H1 (cell line): ENCODE results near the gene SIAH3. TPM values are rescaled to one million over a fixed set of nuclear protein-coding genes. Genes with fewer than 3 reads are reported as not detected.

Source experiments
- CTCF ChIA-PET: fragments of 300-600 bp; sonication (Branson Sonifier 250); formaldehyde crosslinking; loops from one replicate; lab custom pipeline; 2021; ENCODE audit not compliant: partially characterized antibody; lab: Charles Lee
- POLR2A ChIA-PET: fragments of 300-600 bp; sonication (Branson Sonifier 250); formaldehyde crosslinking; loops from one replicate; lab custom pipeline; 2021; ENCODE audit warnings: inconsistent platforms; ENCODE audit not compliant: partially characterized antibody; lab: Charles Lee
- DNase-seq, 2 experiments: peaks; one replicate each; pipeline versions ENCODE4 v3.0.0 to v3.0.0-alpha.2; 2010 to 2022; ENCODE audit warnings: low spot score in 2 of 2, low read depth in 1 of 2, mixed read lengths in 1 of 2
- FAIRE-seq: peaks from 2 replicates; lab custom pipeline; 2011; peaks lifted over from hg19 to GRCh38; lab: Jason Lieb, UNC
- H2AFZ ChIP-seq: 2 replicates; pipeline ENCODE4 v1.8.1; 2012; ENCODE audit warnings: low read length, inconsistent platforms
- H2AK5ac ChIP-seq: 2 replicates; pipeline ENCODE4 v1.6.1; 2013; ENCODE audit warnings: low read depth, low read length
- H2BK120ac ChIP-seq: replicated peaks from 2 replicates; pipeline ENCODE3; 2013; ENCODE audit warnings: low read depth, low read length, inconsistent platforms
- H2BK12ac ChIP-seq: 2 replicates; pipeline ENCODE4 v1.6.1; 2013; ENCODE audit warnings: low read depth, low read length
- H2BK15ac ChIP-seq: 2 replicates; pipeline ENCODE4 v1.6.1; 2013; ENCODE audit warnings: low read length
- H2BK20ac ChIP-seq: 2 replicates; pipeline ENCODE4 v1.6.1; 2013; ENCODE audit warnings: low read length
- H2BK5ac ChIP-seq: 2 replicates; pipeline ENCODE4 v1.6.1; 2013; ENCODE audit warnings: low read depth, low read length
- H3K14ac ChIP-seq: 2 replicates; pipeline ENCODE4 v1.6.1; 2013; ENCODE audit warnings: inconsistent platforms; ENCODE audit not compliant: insufficient read length
- H3K18ac ChIP-seq: 2 replicates; pipeline ENCODE4 v1.6.1; 2013; ENCODE audit warnings: low read length; ENCODE audit errors: extremely low read depth
- H3K23ac ChIP-seq: 2 replicates; pipeline ENCODE4 v1.6.1; 2013; ENCODE audit warnings: inconsistent platforms; ENCODE audit not compliant: insufficient read length
- H3K23me2 ChIP-seq: 2 replicates; pipeline ENCODE4 v1.6.1; 2013; ENCODE audit warnings: low read depth, low read length
- H3K27ac ChIP-seq: 2 replicates; pipeline ENCODE4 v1.6.1; 2011; ENCODE audit warnings: low read depth, low read length, inconsistent platforms
- H3K27me3 ChIP-seq, 4 experiments: replicated peaks in 1 of 4; 1 replicate in 1 of 4; 2 replicates in 3 of 4; pipeline versions ENCODE4 v1.6.1 to v1.8.1; 2011 to 2013; ENCODE audit warnings: low read length in 3 of 4, mild to moderate bottlenecking in 3 of 4, inconsistent platforms in 2 of 4, mixed read lengths in 2 of 4, moderate library complexity in 1 of 4; ENCODE audit not compliant: control insufficient read depth in 3 of 4, insufficient read depth in 3 of 4; ENCODE audit errors: extremely low read depth in 1 of 4
- H3K36me3 ChIP-seq, 4 experiments: 2 replicates each; pipeline versions ENCODE4 v1.6.1 to v1.8.1; 2011 to 2013; ENCODE audit warnings: mild to moderate bottlenecking in 4 of 4, low read length in 3 of 4, moderate library complexity in 2 of 4, control low read depth in 1 of 4, inconsistent platforms in 1 of 4; ENCODE audit not compliant: insufficient read depth in 4 of 4, control insufficient read depth in 2 of 4
- H3K4ac ChIP-seq: replicated peaks from 2 replicates; pipeline ENCODE3; 2013; ENCODE audit warnings: low read length, low read depth, mixed read lengths, inconsistent platforms; ENCODE audit not compliant: insufficient read length
- H3K4me1 ChIP-seq, 4 experiments: replicated peaks in 1 of 4; 1 replicate in 1 of 4; 2 replicates in 3 of 4; pipeline versions ENCODE4 v1.6.1 to v1.8.1; 2011 to 2013; ENCODE audit warnings: low read length in 3 of 4, inconsistent platforms in 2 of 4, mixed read lengths in 1 of 4; ENCODE audit not compliant: insufficient read depth in 4 of 4, control insufficient read depth in 3 of 4
- H3K4me2 ChIP-seq, 2 experiments: 2 replicates each; pipeline versions ENCODE4 v1.6.1 to v1.8.1; 2011 to 2013; ENCODE audit warnings: low read depth in 2 of 2, low read length in 2 of 2, control low read depth in 1 of 2, inconsistent platforms in 1 of 2, mild to moderate bottlenecking in 1 of 2; ENCODE audit not compliant: insufficient read depth in 1 of 2
- H3K4me3 ChIP-seq, 4 experiments: fragments of 200-600, 300-600 bp in 1 of 4; sonication (generic), shearing (Covaris generic), sonication (Bioruptor Twin) in 1 of 4; 2 replicates each; pipeline versions ENCODE4 v1.5.1 to v1.8.1; 2011 to 2016; ENCODE audit warnings: low read length in 4 of 4, low read depth in 3 of 4, control low read depth in 2 of 4, inconsistent platforms in 2 of 4, mild to moderate bottlenecking in 2 of 4, mixed read lengths in 1 of 4, moderate library complexity in 1 of 4; ENCODE audit not compliant: insufficient read depth in 2 of 4; ENCODE audit errors: extremely low read depth in 1 of 4
- H3K56ac ChIP-seq: replicated peaks from 2 replicates; pipeline ENCODE3; 2013; ENCODE audit warnings: low read depth, mild to moderate bottlenecking, mixed read lengths, low read length, inconsistent platforms; ENCODE audit not compliant: insufficient read length
- H3K79me1 ChIP-seq: 2 replicates; pipeline ENCODE4 v1.6.1; 2013; ENCODE audit warnings: low read depth, low read length, control low read depth
- H3K79me2 ChIP-seq, 2 experiments: 2 replicates each; pipeline versions ENCODE4 v1.6.1 to v1.8.1; 2012 to 2013; ENCODE audit warnings: low read length in 2 of 2, mild to moderate bottlenecking in 2 of 2, inconsistent platforms in 1 of 2; ENCODE audit not compliant: insufficient read depth in 2 of 2, control insufficient read depth in 1 of 2
- H3K9ac ChIP-seq, 4 experiments: replicated peaks in 1 of 4; 1 replicate in 1 of 4; 2 replicates in 3 of 4; pipeline versions ENCODE4 v1.6.1 to v1.8.1; 2011 to 2013; ENCODE audit warnings: low read depth in 3 of 4, low read length in 3 of 4, control low read depth in 2 of 4, mild to moderate bottlenecking in 2 of 4, moderate library complexity in 2 of 4, inconsistent platforms in 1 of 4; ENCODE audit errors: extremely low read depth in 1 of 4
- H3K9me3 ChIP-seq, 2 experiments: 2 replicates each; pipeline versions ENCODE4 v1.6.1 to v1.8.1; 2012 to 2013; ENCODE audit warnings: mild to moderate bottlenecking in 2 of 2, moderate library complexity in 2 of 2, control low read depth in 1 of 2, inconsistent platforms in 1 of 2, low read depth in 1 of 2, low read length in 1 of 2, mixed read lengths in 1 of 2; ENCODE audit not compliant: insufficient read depth in 2 of 2
- H4K20me1 ChIP-seq, 2 experiments: replicated peaks in 1 of 2; 2 replicates each; pipeline versions ENCODE3 to v1.8.1; 2011 to 2013; ENCODE audit warnings: inconsistent platforms in 2 of 2, low read length in 2 of 2, mild to moderate bottlenecking in 1 of 2; ENCODE audit not compliant: insufficient read depth in 2 of 2, control insufficient read depth in 1 of 2
- H4K5ac ChIP-seq: 2 replicates; pipeline ENCODE4 v1.6.1; 2013; ENCODE audit warnings: low read length, low read depth, mixed read lengths, inconsistent platforms; ENCODE audit not compliant: insufficient read length
- H4K8ac ChIP-seq: 2 replicates; pipeline ENCODE4 v1.8.0; 2013; ENCODE audit warnings: mild to moderate bottlenecking, moderate library complexity, low read length, inconsistent platforms; ENCODE audit not compliant: insufficient read depth; ENCODE audit errors: extremely low read depth
- H4K91ac ChIP-seq: replicated peaks from 2 replicates; pipeline ENCODE3; 2013; ENCODE audit warnings: low read length, mixed read lengths, inconsistent platforms; ENCODE audit not compliant: insufficient read length
- CBX8 ChIP-seq: fragments of 300-800, 300-1000 bp; sonication (generic); IDR thresholded peaks from 2 replicates; pipeline ENCODE4 v1.7.1; 2016; ENCODE audit warnings: low read depth, low read length, borderline replicate concordance
- CTBP2 ChIP-seq: IDR thresholded peaks from 2 replicates; pipeline ENCODE4 v1.7.0; 2011; ENCODE audit warnings: borderline replicate concordance, mild to moderate bottlenecking, moderate library complexity, mixed read lengths, low read length; ENCODE audit not compliant: insufficient read depth, insufficient read length
- EP300 ChIP-seq, 2 experiments: IDR thresholded peaks; 1 replicate in 1 of 2; 2 replicates in 1 of 2; pipeline ENCODE4 v1.6.1; 2011 to 2012; ENCODE audit warnings: low read depth in 2 of 2, low read length in 2 of 2, mild to moderate bottlenecking in 2 of 2, borderline replicate concordance in 1 of 2, inconsistent platforms in 1 of 2, moderate library complexity in 1 of 2
- HDAC6 ChIP-seq: IDR thresholded peaks from one replicate; pipeline ENCODE4 v1.7.1; 2012; ENCODE audit warnings: low read depth, mild to moderate bottlenecking, inconsistent platforms, low read length, moderate library complexity
- KDM1A ChIP-seq: fragments of 200-600, 300-600 bp; sonication (generic); IDR thresholded peaks from 2 replicates; pipeline ENCODE4 v1.7.1; 2016; ENCODE audit warnings: mild to moderate bottlenecking, low read length, borderline replicate concordance
- MAX ChIP-seq: IDR thresholded peaks from 2 replicates; pipeline ENCODE4 v1.6.1; 2012; ENCODE audit warnings: inconsistent platforms
- POLR2AphosphoS5 ChIP-seq: IDR thresholded peaks from 2 replicates; pipeline ENCODE4 v1.6.1; 2011; ENCODE audit warnings: low read depth, low read length
- RNF2 ChIP-seq: fragments of 200-900, 300-1000 bp; sonication (generic); IDR thresholded peaks from 2 replicates; pipeline ENCODE4 v1.7.1; 2016; ENCODE audit warnings: borderline replicate concordance, low read depth, mild to moderate bottlenecking, antibody characterized with exemption, low read length; ENCODE audit not compliant: poor library complexity, severe bottlenecking; ENCODE audit errors: missing control alignments
- SIRT6 ChIP-seq: IDR thresholded peaks from one replicate; pipeline ENCODE4 v1.7.1; 2012; ENCODE audit warnings: low read length, inconsistent platforms
- SRF ChIP-seq: IDR thresholded peaks from 2 replicates; pipeline ENCODE4 v1.6.1; 2011; ENCODE audit warnings: mild to moderate bottlenecking, low read depth, low read length, moderate library complexity
- TBP ChIP-seq: IDR thresholded peaks from 2 replicates; pipeline ENCODE4 v1.6.1; 2011; ENCODE audit warnings: low read depth, low read length, improper control_type of control experiment
- TEAD4 ChIP-seq: IDR thresholded peaks from 2 replicates; pipeline ENCODE4 v1.6.1; 2012; ENCODE audit warnings: low read depth, low read length, inconsistent platforms, mixed read lengths
- YY1 ChIP-seq: IDR thresholded peaks from 2 replicates; pipeline ENCODE4 v1.6.1; 2011; ENCODE audit warnings: low read depth, mild to moderate bottlenecking, low read length
- ZNF274 ChIP-seq: IDR thresholded peaks from 2 replicates; pipeline ENCODE4 v1.7.0; 2012; ENCODE audit warnings: low read length, borderline replicate concordance; ENCODE audit errors: extremely low read depth
- WGBS, 2 experiments: shearing (Covaris generic) in 1 of 2; methylation state at CpG; one replicate each; pipeline versions ENCODE4 v1.1.6 to v1.1.7; 2013 to 2015; ENCODE audit warnings: low lambda C conversion rate in 2 of 2, mixed read lengths in 2 of 2, inconsistent platforms in 1 of 2, low coverage in 1 of 2, missing lambda C conversion rate in 1 of 2; ENCODE audit not compliant: insufficient replicate concordance in 2 of 2, insufficient coverage in 1 of 2, insufficient read length in 1 of 2; ENCODE audit errors: extremely low coverage in 1 of 2, missing lambda C conversion rate in 1 of 2; 5-methylcytosine and 5-hydroxymethylcytosine counted together
- polyA plus RNA-seq, 7 experiments: library from polyadenylated mRNA; depleted of rRNA in 3 of 7; stranded (reverse) in 5 of 7; unstranded in 2 of 7; fragments of >200 nt in 5 of 7; fragments of 200-250 nt in 2 of 7; gene quantifications; 1 replicate in 5 of 7; 2 replicates in 1 of 7; 4 replicates in 1 of 7; pipeline versions ENCODE4 v1.2.1 to v1.2.3, GENCODE V29; 2011 to 2013; ENCODE audit warnings: missing spikeins in 2 of 7, mixed read lengths in 2 of 7
- total RNA-seq: library from RNA; stranded (reverse); fragmentation: NEBNext Ultra II Directional; extraction: Animal tissue kit (Norgen Biotek cat#: 25700); gene quantifications from 2 replicates; pipeline ENCODE4 v1.2.1, GENCODE V29; 2021

SIAH3 gene
- total and polyA plus RNA-seq, 2 of the 8 experiments (the other 6 are each of a cell fraction or from before 2014, with no cell fraction given): 0.15 to 0.17 TPM

- H2BK12ac ChIP-seq: no peak overlapping the region
- no peak overlapping the region for H4K91ac ChIP-seq
- no peaks in the 10 kb centered on the region for H3K9me3 ChIP-seq
- CTCF ChIA-PET: no interaction called here
- FAIRE-seq: no peak
- H3K4me1 ChIP-seq: 0 out of 7 replicates have a peak, but pooled peaks cover 0 to 3% (median 0%) of the 10 kb centered on the region in 4 experiments
- H3K36me3 ChIP-seq: no peaks in the 10 kb centered on the region
- no peak overlapping the region for H3K4me3 ChIP-seq
- no peak overlapping the region for H3K14ac ChIP-seq
- no peak overlapping the region for H2AFZ ChIP-seq
- POLR2A ChIA-PET: no interaction called here
- no peak overlapping the region for H3K4ac ChIP-seq
- no peak overlapping the region for H3K27ac ChIP-seq
- no peak overlapping the region for H3K56ac ChIP-seq
- no peak overlapping the region for H2BK120ac ChIP-seq
- no peaks in the 10 kb centered on the region for H3K79me2 ChIP-seq
- H3K9ac ChIP-seq: no peak overlapping the region
- H4K20me1 ChIP-seq: no peaks in the 10 kb centered on the region
- no peak overlapping the region for H4K5ac ChIP-seq
- H3K23me2 ChIP-seq: no peaks in the 10 kb centered on the region
- H3K18ac ChIP-seq: no peak overlapping the region
- no peak overlapping the region for H2BK5ac ChIP-seq
- 86% methylated on average over 6 of the region's 6 CpGs; no CpG with 5 or more reads in 1 of the 2 experiments for WGBS, 2 experiments
- H3K4me2 ChIP-seq: no peak overlapping the region
- H3K23ac ChIP-seq: no peak overlapping the region
- DNase-seq: no peak
- no peak overlapping the region for H2BK15ac ChIP-seq
- H2AK5ac ChIP-seq: no peak overlapping the region
- no peak overlapping the region for H4K8ac ChIP-seq
- no peaks in the 10 kb centered on the region; a peak in 2 of 7 replicates for H3K27me3 ChIP-seq
- H3K79me1 ChIP-seq: no peaks in the 10 kb centered on the region
- no peak overlapping the region for H2BK20ac ChIP-seq
- TF ChIP-seq HDAC6: no peak
- no peak for TF ChIP-seq SIRT6
- TF ChIP-seq CBX8: no peak
- no peak for TF ChIP-seq POLR2AphosphoS5
- TF ChIP-seq YY1: no peak
- no peak for TF ChIP-seq RNF2
- TF ChIP-seq TEAD4: no peak
- no peak for TF ChIP-seq MAX
- TF ChIP-seq EP300 (IDR thresholded peaks at IDR 0.05; ENCODE audit: borderline replicate concordance in 1 of 2, low read depth in 2 of 2, low read length in 2 of 2): no peak
- TF ChIP-seq ZNF274: no peak
- no peak for TF ChIP-seq TBP
- TF ChIP-seq KDM1A: no peak
- no peak for TF ChIP-seq SRF
- TF ChIP-seq CTBP2: no peak
Observed at GRCh38 chr13:45792827-45793303, 58.7 kb downstream of the SIAH3 start.
